ENCODE data around the gene PLCH1.

DNA sequence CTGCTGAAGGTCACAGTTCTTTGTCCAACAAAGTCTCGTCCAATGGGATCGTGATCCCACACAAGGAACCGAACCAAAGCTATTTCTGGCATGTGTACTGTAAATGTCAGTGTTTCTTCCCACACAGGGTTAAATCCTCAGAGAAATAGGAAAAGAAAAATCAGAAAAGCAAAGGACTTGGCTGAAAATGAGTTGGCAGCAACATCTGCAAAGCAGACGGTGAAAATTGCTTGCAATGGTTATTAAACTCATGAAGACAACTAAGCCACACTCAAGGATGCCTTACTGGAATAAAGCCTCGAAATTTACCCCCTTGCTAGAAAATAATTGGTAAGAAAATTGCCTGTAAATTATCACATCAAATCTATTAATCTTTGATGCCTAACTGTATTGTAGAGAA lies 256.2 kb downstream of the PLCH1 start:
- TF ChIP-seq, protein P1, sequence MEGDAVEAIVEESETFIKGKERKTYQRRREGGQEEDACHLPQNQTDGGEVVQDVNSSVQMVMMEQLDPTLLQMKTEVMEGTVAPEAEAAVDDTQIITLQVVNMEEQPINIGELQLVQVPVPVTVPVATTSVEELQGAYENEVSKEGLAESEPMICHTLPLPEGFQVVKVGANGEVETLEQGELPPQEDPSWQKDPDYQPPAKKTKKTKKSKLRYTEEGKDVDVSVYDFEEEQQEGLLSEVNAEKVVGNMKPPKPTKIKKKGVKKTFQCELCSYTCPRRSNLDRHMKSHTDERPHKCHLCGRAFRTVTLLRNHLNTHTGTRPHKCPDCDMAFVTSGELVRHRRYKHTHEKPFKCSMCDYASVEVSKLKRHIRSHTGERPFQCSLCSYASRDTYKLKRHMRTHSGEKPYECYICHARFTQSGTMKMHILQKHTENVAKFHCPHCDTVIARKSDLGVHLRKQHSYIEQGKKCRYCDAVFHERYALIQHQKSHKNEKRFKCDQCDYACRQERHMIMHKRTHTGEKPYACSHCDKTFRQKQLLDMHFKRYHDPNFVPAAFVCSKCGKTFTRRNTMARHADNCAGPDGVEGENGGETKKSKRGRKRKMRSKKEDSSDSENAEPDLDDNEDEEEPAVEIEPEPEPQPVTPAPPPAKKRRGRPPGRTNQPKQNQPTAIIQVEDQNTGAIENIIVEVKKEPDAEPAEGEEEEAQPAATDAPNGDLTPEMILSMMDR (optimal IDR thresholded peaks at IDR 0.05 in 1 of 3, IDR thresholded peaks at IDR 0.05 in 1 of 3, conservative IDR thresholded peaks at IDR 0.05 in 1 of 3; ENCODE audit: extremely low read depth in 1 of 3, insufficient read depth in 2 of 3, low read length in 3 of 3): no peak
- TF ChIP-seq EZH2 (IDR thresholded peaks at IDR 0.05; ENCODE audit: low read length): no peak
